ENCODE data around the gene DNM2.

Gene DNM2

DNA sequence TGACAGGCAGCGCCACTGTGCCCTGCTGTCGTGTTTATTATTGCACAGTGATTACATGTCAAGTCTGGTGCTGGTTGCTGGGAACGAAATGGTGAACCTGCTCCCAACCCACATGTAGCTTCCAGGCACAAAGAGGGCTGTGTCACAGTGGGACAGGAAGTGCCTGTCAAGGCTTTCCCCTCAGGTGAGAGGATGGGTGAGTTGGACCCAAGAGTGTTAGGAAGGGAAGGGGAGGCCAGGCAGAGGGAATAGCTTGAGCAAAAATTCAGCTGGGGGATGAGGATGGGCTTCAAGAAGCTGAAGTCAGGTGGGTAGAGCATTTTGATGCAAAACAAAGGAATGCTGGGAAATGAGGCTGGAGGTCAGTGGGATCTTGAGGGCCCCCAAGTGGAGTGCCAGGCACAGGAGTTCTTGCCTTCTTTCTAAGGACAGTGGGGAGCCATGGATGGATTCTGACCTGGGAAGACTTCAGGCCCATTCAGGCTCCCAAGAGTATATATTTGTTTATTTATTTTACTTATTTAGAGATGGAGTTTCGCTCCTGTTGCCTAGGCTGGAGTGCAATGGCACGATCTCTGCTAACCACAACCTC lies 25.1 kb upstream of the DNM2 start:
- Histone ChIP-seq H3K27me3 (replicated peaks) (no peaks in the 10 kb centered on the region), H3K4me3 (ENCODE audit: low read depth, low read length) (no peak overlapping the region), H3K36me3 (replicated peaks) (peaks cover 44% of the 10 kb centered on the region), H3K27ac (no peak overlapping the region)
- TF ChIP-seq, protein P1, sequence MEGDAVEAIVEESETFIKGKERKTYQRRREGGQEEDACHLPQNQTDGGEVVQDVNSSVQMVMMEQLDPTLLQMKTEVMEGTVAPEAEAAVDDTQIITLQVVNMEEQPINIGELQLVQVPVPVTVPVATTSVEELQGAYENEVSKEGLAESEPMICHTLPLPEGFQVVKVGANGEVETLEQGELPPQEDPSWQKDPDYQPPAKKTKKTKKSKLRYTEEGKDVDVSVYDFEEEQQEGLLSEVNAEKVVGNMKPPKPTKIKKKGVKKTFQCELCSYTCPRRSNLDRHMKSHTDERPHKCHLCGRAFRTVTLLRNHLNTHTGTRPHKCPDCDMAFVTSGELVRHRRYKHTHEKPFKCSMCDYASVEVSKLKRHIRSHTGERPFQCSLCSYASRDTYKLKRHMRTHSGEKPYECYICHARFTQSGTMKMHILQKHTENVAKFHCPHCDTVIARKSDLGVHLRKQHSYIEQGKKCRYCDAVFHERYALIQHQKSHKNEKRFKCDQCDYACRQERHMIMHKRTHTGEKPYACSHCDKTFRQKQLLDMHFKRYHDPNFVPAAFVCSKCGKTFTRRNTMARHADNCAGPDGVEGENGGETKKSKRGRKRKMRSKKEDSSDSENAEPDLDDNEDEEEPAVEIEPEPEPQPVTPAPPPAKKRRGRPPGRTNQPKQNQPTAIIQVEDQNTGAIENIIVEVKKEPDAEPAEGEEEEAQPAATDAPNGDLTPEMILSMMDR (IDR thresholded peaks at IDR 0.05; ENCODE audit: low read depth, low read length, missing control alignments) = no peak
- no peak for DNase-seq
- in situ Hi-C loops (cut with HindIII; ENCODE audit: low pct_ligation_motif_present, low sequenced_read_pairs) = no loop called here

DNA sequence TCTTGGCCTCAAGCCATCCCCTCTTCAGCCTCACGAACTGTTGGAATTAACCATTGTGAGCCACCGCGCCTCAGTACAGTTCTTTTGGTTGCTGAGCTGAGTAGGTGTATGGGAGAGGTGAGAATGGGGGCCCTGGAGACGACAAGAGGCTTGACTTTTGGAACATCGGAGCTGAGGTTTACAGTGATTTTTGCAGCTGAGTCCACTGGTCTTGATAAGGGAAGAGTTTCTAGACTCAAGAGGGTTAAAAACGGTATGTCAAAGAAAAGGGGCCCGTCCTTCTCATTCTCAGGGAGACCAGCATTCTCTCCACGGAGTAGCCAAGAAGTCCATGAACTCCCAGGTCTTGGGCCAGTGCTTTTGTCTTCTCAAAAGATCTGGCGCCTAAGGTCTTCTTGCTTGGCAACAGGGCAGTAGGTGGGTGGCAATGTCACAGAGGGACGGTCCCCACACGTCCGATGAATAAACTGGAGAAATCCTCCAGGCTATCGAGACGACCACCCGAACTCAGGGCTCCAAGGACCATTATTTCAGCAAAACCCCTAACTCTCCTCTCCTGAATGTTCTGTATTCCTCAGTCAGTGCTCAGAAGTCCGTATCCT lies 23.1 kb upstream of the DNM2 start:
- TF ChIP-seq, protein P1 (IDR thresholded peaks at IDR 0.05; ENCODE audit: low read depth, low read length, missing control alignments) = no peak
- in situ Hi-C loops (cut with HindIII; ENCODE audit: low pct_ligation_motif_present, low sequenced_read_pairs) = no loop called here
- H3K4me3 ChIP-seq (ENCODE audit: low read depth, low read length) = no peak overlapping the region
- no peak for DNase-seq
- H3K27me3 ChIP-seq (replicated peaks) = no peaks in the 10 kb centered on the region
- H3K27ac ChIP-seq = no peak overlapping the region
- peaks cover 25% of the 10 kb centered on the region for H3K36me3 ChIP-seq (replicated peaks)

DNA sequence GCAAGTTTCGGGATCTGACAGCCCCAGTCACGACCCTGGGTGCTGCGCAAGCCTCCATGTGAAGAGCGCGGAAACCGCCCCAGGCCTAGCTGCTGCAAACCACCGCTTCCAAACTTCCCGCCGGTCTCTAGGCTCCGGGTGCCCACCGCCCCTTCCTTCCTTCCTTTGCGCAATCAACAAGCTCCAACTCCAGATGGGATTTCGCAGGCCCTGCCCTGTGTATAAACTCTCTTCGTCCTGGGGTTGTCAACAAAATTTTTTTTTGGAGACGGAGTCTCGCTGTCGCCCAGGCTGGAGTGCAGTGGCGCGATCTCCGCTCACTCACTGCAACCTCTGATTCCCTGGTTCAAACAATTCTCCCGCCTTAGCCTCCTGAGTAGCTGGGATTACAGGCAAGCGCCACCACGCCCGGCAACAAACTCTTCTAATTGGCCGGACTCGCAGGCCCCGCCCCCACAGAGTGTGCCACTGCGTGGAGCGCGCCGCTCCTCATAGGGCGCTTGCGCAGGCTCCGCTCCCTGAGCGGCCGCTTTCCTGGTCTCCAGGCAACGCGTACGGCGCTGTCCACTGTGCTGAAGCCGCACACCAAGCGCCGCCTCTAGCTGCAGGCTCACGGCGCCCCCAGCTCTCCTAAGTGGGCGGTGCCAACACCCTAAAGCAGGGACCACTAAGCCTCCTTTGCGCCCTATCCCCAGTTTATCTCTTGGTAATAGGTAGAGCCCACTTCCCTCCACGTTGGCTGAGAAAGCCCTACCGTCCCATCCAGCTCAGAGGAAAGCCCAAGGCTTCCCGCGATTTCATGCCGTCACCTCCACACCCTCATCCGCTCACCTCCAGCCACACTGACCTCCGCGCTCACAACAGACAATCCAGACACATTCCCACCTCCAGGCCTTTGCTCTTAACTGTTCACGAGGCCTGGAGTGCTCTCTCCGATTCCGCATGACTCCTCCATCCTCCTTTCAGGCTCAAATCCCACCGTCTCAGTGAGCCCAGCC lies 22.2 kb upstream of the DNM2 start:
- no peaks in the 10 kb centered on the region for H3K27me3 ChIP-seq (replicated peaks)
- TF ChIP-seq, protein P1 (IDR thresholded peaks at IDR 0.05; ENCODE audit: low read depth, low read length, missing control alignments) = no peak
- H3K27ac ChIP-seq = no peak overlapping the region
- H3K36me3 ChIP-seq (replicated peaks) = peaks cover 20% of the 10 kb centered on the region
- DNase-seq = peak; percentile 94
- H3K4me3 ChIP-seq (ENCODE audit: low read depth, low read length) = peak overlapping the region; percentile 32
- in situ Hi-C loops (cut with HindIII; ENCODE audit: low pct_ligation_motif_present, low sequenced_read_pairs) = no loop called here

DNA sequence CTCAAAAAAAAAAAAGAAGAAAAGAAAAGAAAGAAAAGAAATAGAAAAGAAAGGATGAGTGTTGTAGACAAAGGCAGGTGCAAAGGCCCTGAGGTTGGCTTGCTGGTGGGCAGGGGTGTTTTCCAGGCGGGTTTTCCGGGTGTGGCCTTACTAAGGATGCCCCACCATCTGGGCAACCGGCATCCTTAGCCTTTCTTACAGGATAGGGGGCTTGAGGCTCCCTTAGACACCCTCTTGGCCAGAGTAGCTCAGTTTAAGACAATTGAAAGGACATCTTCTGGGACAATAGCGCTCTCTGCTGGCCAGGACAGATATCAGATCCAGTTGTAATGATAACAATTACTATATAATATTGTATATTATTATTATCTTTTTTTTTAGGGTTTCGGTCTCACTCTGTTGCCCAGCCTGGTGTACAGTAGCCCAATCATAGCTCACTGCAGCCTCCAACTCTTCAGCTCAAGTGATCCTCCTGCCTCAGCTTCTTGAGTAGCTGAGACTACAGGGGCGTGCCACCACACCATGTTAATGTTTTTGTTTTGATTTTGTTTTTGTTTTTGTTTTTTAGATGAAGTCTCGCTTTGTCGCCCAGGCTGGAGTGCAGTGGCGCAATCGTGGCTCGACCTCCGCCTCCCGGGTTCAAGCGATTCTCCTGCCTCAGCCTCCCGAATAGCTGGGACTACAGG lies 18.1 kb upstream of the DNM2 start:
- TF ChIP-seq, protein P1 (IDR thresholded peaks at IDR 0.05; ENCODE audit: low read depth, low read length, missing control alignments) = peak; percentile 73
- DNase-seq = peak; percentile 73
- no peak overlapping the region for H3K4me3 ChIP-seq (ENCODE audit: low read depth, low read length)
- no peaks in the 10 kb centered on the region for H3K27me3 ChIP-seq (replicated peaks)
- in situ Hi-C loops (cut with HindIII; ENCODE audit: low pct_ligation_motif_present, low sequenced_read_pairs) = no loop called here
- H3K27ac ChIP-seq = no peak overlapping the region
- no peaks in the 10 kb centered on the region for H3K36me3 ChIP-seq (replicated peaks)

DNA sequence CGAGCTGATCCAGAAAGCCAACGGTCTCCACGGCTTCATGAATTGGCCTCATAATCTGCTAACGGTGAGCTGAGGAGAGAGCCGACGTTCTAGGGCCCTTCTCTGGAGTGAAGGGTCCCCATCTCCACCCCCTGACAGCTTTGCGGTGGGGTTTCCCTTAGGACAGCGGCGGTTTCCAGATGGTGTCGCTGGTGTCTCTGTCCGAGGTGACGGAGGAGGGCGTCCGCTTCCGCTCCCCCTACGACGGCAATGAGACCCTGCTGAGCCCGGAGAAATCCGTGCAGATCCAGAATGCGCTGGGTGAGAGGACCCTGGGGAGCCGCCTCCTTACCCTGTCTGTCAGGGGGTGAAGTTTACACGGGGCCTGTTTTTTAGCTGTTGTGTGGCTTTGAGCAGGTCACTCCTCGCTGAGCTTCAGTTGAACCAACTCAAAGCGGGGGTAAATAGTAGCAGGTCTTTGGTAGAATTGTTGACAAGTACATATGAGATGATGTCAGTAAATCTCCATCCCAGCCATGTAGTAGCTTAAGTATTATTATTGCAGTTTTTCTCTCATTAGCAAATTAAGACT lies 15.8 kb upstream of the DNM2 start:
- Histone ChIP-seq H3K4me3 (ENCODE audit: low read depth, low read length) (peak overlapping the region; percentile 99), H3K27me3 (replicated peaks) (no peaks in the 10 kb centered on the region), H3K27ac (no peak overlapping the region), H3K36me3 (replicated peaks) (no peaks in the 10 kb centered on the region)
- in situ Hi-C loops (cut with HindIII; ENCODE audit: low pct_ligation_motif_present, low sequenced_read_pairs) = no loop called here
- DNase-seq = no peak
- TF ChIP-seq, protein P1 (IDR thresholded peaks at IDR 0.05; ENCODE audit: low read depth, low read length, missing control alignments) = no peak

All from brain microvascular endothelial cell (primary cell).